ENCODE measurements around the gene KCTD1. TPM values are rescaled to one million over a fixed set of nuclear protein-coding genes. Genes with fewer than 3 reads are reported as not detected.
A peak's percentile ranks its signal among the peaks of the same experiment; 100 is the strongest.

KCTD1 gene
- 6.4 and 6.8 TPM in 2 replicates for total RNA-seq

DNA sequence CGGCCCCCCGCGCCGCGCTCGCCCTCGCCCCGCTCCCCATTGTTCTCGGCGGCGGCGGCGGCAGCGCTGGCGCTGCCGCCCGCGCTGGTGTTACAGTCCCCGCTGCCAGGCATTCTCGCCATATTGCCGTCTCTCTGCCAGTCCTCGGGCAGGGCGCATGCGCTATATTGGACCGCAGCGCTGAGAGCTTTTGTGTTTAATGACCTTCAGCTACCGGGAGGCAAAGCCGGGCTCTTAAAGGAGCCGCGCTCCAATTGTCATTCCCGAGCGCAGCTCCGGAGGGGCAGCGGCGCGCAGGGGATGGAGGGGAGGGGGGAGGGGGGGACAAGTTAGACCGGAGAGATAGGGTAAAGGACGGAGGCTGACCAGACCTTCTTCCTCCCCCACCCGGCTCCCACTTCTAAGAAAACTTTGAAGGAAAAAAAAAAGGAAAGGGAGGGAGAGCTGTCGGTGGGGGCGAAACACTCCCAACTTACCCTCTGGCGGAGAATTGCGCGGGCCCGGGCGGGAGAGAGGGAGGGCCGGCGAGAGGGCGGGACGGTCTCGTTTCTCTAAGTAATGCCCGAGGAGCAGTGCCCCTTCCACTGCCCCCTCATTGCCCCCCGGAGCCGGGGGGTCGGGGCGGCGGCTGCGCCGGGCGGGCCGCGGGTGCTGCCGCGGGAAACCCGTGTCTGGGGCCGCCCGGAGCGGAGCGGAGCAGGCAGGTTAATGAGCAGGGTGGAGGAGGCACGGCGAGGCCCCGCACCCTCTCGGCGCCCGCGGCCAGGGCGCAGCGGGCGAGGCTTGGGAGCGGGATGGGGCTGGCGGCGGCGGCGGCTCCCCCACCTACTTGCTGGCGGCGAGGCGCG, at the start of gene KCTD1:
TSS of gene KCTD1 (minus strand) at position 139 of the 848 bp plus-strand sequence. CDS start at position 122, 17 bp downstream.
- H3K27me3 Mint-ChIP-seq (ENCODE audit: low read depth) = peaks cover 34% of the 10 kb centered on the region
- H3K9me3 Mint-ChIP-seq = no peaks in the 10 kb centered on the region
- peaks cover 14% of the 10 kb centered on the region for H3K36me3 Mint-ChIP-seq (ENCODE audit: low read depth)
- peak within 1 kb of the TSS; percentile 77 for H3K27ac Mint-ChIP-seq
- peak; percentile 72 for DNase-seq (ENCODE audit: low spot score)
- intact Hi-C loops (cut with micrococcal nuclease) = loop anchor here (1.0 to 10.0 kb wide), 4 partner anchors 91 to 1194 kb away; partner anchors contain the start of genes SS18 and ZNF521
- H3K4me1 Mint-ChIP-seq (ENCODE audit: low read depth) = peaks cover 18% of the 10 kb centered on the region
- peak within 1 kb of the TSS; percentile 88 for H3K4me3 Mint-ChIP-seq (ENCODE audit: low read depth)

DNA sequence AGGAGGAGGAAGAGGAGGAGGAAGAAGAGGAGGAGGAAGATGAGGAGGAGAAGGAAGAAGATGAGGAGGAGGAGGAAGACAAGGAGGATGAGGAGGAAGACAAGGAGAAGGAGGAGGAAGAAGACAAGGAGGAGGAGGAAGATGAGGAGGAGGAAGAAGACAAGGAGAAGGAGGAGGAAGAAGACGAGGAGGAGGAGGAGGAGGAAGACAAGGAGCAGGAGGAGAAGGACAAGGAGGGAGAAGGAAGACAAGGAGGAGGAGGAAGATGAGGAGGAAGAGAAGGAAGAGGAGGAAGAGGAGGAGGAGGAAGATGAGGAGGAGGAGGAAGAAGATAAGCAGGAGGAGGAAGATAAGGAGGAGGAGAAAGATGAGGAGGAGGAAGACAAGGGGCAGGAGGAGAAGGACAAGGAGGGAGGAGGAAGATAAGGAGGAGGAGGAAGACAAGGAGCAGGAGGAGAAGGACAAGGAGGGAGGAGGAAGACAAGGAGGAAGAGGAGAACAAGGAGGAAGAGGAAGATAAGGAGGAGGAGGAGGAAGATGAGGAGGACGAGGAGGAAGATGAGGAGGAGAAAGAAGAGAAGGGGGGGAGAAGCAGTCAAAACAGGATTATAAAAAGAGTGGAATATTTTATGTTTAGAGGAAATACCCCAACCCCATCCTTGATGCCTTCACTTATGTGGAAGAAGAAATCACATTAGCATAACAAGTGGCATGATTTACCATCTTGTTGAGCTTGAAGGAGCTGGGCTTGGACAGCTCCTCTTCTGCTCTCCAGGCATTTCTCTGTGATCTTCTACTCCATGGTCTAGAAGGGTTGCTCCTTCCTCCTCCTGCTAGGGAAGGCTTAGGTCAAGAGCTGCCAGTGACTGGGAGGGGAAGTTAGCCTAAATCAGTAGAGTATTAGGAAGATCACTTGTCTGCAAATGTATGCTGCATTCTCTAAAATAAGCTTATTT, 45.3 kb upstream of the KCTD1 start:
- no peaks in the 10 kb centered on the region for H3K4me1 Mint-ChIP-seq (ENCODE audit: low read depth)
- H3K9me3 Mint-ChIP-seq = no peaks in the 10 kb centered on the region
- DNase-seq (ENCODE audit: low spot score) = no peak
- H3K27ac Mint-ChIP-seq = no peak overlapping the region
- no peaks in the 10 kb centered on the region for H3K27me3 Mint-ChIP-seq (ENCODE audit: low read depth)
- intact Hi-C loops (cut with micrococcal nuclease) = no loop called here
- no peaks in the 10 kb centered on the region for H3K36me3 Mint-ChIP-seq (ENCODE audit: low read depth)
- H3K4me3 Mint-ChIP-seq (ENCODE audit: low read depth) = no peak overlapping the region

DNA sequence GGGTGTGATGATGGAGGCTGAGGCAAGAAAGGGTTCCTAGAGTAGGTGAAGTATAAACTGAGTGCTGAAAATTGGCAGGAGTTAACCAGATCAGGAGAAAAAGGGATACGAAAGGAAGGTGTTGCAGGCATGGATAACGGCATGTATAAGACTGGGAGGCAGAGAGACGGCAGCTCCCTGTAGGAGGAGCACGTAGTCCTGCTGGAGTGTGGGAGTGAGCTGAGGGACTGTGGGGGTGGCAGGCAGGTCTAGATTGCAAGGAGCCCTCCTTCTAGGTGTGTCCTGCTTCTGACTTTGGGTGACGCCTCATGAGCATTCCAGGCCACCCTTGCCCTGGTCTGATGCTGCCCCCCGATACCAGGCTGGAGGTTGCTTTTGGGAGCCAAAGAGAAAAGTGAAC, 36.4 kb upstream of the KCTD1 start:
- H3K9me3 Mint-ChIP-seq = no peaks in the 10 kb centered on the region
- H3K36me3 Mint-ChIP-seq (ENCODE audit: low read depth) = no peaks in the 10 kb centered on the region

DNA sequence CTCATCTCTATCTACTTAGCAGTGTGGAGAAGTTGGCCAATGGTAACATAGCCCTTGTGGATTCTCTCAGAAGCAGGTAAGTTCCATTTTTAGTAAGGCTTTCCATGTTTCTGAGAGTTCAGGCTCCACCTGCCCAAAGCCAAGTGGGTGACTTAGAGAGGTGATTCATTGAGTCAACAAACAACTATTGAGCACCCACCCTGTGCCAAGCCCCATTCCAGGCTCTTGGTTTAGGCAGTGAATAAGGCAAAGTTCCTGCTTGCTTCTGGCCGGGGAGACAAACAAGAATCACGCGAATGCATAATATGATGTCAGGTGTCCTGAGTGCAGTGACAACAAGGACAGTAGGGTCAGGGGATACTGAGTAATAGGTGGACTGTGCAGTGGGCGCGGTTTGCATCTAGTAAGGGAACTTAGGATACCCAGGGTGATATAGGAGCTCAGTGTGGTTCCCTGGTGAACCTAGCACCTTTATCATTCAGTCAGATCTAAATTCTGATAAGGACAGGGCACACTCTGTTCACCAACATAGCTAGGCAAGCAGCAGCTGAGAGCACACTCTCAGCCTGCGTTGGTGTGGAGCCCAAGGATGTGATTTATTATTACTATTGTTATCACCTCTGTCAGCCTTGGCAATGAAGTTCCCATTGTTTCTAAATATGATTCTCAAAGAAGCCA, 31.7 kb upstream of the KCTD1 start:
- Mint-ChIP-seq H3K36me3 (ENCODE audit: low read depth) (no peaks in the 10 kb centered on the region), H3K4me1 (ENCODE audit: low read depth) (peaks cover 4% of the 10 kb centered on the region), H3K4me3 (ENCODE audit: low read depth) (no peak overlapping the region), H3K27ac (no peak overlapping the region), H3K27me3 (ENCODE audit: low read depth) (peaks cover 25% of the 10 kb centered on the region), H3K9me3 (no peaks in the 10 kb centered on the region)
- no peak for DNase-seq (ENCODE audit: low spot score)
- intact Hi-C loops (cut with micrococcal nuclease) = no loop called here

More for the DNA sequence above, 36.4 kb upstream of the KCTD1 start:
- no peak overlapping the region for H3K4me3 Mint-ChIP-seq (ENCODE audit: low read depth)
- H3K27me3 Mint-ChIP-seq (ENCODE audit: low read depth) = no peaks in the 10 kb centered on the region
- no peaks in the 10 kb centered on the region for H3K4me1 Mint-ChIP-seq (ENCODE audit: low read depth)
- DNase-seq (ENCODE audit: low spot score) = no peak
- intact Hi-C loops (cut with micrococcal nuclease) = no loop called here
- H3K27ac Mint-ChIP-seq = no peak overlapping the region

DNA sequence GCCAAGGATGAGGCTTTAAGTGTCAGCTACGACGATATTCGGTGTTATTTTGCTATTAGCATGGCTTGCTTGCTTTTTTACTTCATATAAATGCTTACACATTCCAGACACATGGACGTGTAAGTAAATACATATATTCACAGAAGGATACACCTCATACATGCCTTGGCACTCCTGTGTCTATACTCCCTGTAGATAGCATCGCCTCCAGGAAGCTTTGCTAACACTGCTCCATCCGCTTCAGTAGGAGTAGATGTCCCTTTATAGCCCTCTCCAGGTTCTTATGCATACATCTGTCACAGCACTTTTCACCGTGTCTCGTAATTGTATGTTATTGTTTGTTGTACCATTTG, 27.5 kb upstream of the KCTD1 start:
- Mint-ChIP-seq H3K4me3 (ENCODE audit: low read depth) (no peak overlapping the region), H3K27me3 (ENCODE audit: low read depth) (peaks cover 45% of the 10 kb centered on the region)
- DNase-seq (ENCODE audit: low spot score) = no peak

DNA sequence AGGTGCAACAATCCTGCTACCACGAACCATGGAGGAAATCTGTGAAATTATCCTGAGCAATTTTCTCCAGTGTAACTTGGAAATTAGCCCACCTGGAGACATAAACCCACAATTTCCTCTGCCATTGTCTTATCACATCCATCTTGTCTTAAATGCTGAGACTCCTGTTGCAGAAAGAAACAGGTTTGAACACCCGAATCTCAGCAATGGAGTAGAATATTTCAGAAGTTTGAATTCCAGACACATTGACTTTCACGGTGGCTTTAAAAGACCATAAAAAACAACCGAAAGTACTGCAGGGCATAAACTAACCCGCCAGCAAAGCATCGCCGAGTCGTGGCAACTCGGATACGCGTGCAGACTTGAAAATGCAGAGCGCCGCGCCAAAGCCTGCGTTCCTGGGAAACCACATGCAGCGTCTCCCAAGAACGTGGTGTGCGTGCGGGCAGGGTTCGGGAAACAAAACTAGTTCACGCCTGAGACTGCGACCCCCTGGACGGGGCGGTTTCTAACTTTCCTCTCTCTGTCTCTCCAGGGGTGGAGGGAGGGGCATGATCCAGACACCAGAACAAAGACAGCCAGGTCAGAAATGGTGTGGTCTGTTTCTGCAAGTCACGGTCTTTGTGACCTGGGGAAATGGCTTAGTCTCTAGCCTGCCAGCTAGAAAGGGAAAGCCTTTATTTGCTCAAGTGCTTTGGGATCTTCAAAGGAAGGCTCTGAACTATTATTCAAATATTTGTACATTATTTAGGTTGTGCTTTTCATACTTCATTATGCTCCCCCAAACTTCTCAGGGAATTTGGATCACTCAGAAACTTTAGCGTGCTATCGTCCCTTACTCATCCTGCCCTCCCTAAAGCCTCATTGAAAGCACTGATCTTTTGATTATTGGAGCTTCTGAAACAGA, 26.9 kb upstream of the KCTD1 start:
- DNase-seq (ENCODE audit: low spot score) = no peak
- Mint-ChIP-seq H3K27ac (no peak overlapping the region), H3K27me3 (ENCODE audit: low read depth) (peaks cover 45% of the 10 kb centered on the region), H3K4me1 (ENCODE audit: low read depth) (peaks cover 6% of the 10 kb centered on the region), H3K36me3 (ENCODE audit: low read depth) (no peaks in the 10 kb centered on the region), H3K4me3 (ENCODE audit: low read depth) (peak overlapping the region; percentile 18), H3K9me3 (no peaks in the 10 kb centered on the region)
- intact Hi-C loops (cut with micrococcal nuclease) = no loop called here

More for the DNA sequence above, 27.5 kb upstream of the KCTD1 start:
- intact Hi-C loops (cut with micrococcal nuclease) = no loop called here
- H3K36me3 Mint-ChIP-seq (ENCODE audit: low read depth) = no peaks in the 10 kb centered on the region
- peaks cover 6% of the 10 kb centered on the region for H3K4me1 Mint-ChIP-seq (ENCODE audit: low read depth)
- H3K9me3 Mint-ChIP-seq = no peaks in the 10 kb centered on the region
- no peak overlapping the region for H3K27ac Mint-ChIP-seq

DNA sequence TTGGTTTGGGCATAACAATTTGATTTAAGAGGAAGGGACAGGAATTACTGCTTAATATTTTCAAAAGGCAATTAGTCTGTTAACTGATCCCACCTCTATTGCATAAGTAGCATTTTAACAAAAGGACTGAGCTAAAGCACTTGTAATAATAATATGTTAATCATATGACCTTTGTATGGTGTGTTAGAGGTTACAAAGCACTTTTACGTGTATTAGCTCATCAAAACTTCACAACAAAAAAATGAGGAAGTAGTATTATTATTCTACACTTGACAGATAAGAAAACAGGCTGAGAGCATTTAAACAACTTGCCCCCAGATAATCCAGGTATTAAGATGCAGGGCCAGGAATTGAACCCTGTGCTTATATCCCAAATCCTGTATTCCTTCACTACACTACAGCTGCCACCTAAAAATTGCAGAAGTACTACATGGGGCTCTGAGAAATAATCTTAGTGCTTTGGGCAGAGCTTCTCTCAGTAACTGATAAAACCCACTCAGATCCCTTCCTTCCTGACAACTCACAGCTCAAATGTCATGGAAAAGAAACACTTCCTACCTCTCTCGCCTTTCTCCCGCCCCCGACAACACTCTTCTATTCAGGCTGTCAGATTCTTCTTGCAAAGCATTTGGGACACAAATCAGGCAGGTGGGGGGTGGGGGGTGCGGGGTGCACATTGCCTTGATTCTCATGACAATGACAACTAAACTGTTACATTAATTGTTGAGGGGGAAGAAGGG, 20.7 kb upstream of the KCTD1 start:
- H3K4me3 Mint-ChIP-seq (ENCODE audit: low read depth) = no peak overlapping the region
- intact Hi-C loops (cut with micrococcal nuclease) = no loop called here
- no peaks in the 10 kb centered on the region for H3K9me3 Mint-ChIP-seq
- peaks cover 18% of the 10 kb centered on the region for H3K27me3 Mint-ChIP-seq (ENCODE audit: low read depth)
- no peaks in the 10 kb centered on the region for H3K36me3 Mint-ChIP-seq (ENCODE audit: low read depth)
- H3K4me1 Mint-ChIP-seq (ENCODE audit: low read depth) = no peaks in the 10 kb centered on the region
- H3K27ac Mint-ChIP-seq = no peak overlapping the region
- DNase-seq (ENCODE audit: low spot score) = no peak

DNA sequence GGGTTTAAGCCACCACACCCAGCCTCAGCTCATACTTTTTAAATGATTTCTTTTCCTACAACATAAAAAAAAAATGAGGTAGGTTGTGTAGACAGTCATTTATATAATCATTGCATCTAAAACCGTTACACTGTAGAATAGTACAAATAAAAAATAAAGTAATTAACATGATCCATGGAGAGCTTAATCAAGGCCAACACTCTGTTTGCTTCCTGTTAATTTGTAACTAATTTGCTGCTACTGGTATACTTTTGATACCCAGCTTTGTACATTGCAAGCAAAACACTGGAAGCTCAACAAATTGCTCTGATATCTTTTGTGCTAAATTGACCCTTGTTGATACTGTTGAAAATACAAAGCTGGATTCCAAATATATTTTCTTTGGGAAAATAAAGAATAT, 20.2 kb upstream of the KCTD1 start:
- no peaks in the 10 kb centered on the region for H3K4me1 Mint-ChIP-seq (ENCODE audit: low read depth)
- no peaks in the 10 kb centered on the region for H3K9me3 Mint-ChIP-seq
- H3K27ac Mint-ChIP-seq = no peak overlapping the region
- peaks cover 16% of the 10 kb centered on the region for H3K27me3 Mint-ChIP-seq (ENCODE audit: low read depth)
- no peaks in the 10 kb centered on the region for H3K36me3 Mint-ChIP-seq (ENCODE audit: low read depth)
- intact Hi-C loops (cut with micrococcal nuclease) = no loop called here
- H3K4me3 Mint-ChIP-seq (ENCODE audit: low read depth) = no peak overlapping the region
- no peak for DNase-seq (ENCODE audit: low spot score)

DNA sequence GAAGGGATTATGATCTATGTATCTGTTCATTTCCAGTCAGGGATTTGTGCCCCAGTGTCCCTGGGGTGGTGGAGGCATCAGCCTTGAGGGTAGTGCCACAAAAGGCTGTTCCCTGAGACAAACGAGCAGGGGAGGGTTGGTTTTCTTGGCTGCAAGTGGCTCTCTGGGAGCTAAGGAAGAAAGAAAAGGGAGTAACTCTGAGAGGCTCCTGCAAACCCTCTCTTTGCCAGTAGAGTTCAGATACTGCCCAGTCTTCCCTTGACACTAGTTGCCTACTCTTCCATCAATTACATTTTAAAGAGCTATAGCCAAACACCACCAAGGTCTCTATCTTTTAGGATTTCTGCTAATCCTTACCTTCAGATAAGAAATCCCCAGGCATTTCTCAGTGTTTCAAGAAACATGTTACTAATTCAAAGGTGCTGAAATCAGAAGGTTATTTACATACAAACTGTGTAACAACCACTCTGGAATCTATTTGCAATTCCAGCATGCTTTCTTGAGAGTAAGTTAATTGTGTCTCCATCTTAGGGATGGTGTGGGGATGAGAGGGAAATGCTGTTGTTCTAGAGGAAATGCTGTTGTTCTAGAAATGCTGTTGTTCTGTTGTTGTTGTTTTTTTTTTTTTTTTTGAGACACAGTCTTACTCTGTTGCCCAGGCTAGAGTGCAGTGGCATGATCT, 18.7 kb upstream of the KCTD1 start:
- Mint-ChIP-seq H3K9me3 (no peaks in the 10 kb centered on the region), H3K4me1 (ENCODE audit: low read depth) (no peaks in the 10 kb centered on the region), H3K27ac (no peak overlapping the region), H3K27me3 (ENCODE audit: low read depth) (peaks cover 13% of the 10 kb centered on the region), H3K36me3 (ENCODE audit: low read depth) (no peaks in the 10 kb centered on the region), H3K4me3 (ENCODE audit: low read depth) (no peak overlapping the region)
- no peak for DNase-seq (ENCODE audit: low spot score)
- intact Hi-C loops (cut with micrococcal nuclease) = no loop called here

DNA sequence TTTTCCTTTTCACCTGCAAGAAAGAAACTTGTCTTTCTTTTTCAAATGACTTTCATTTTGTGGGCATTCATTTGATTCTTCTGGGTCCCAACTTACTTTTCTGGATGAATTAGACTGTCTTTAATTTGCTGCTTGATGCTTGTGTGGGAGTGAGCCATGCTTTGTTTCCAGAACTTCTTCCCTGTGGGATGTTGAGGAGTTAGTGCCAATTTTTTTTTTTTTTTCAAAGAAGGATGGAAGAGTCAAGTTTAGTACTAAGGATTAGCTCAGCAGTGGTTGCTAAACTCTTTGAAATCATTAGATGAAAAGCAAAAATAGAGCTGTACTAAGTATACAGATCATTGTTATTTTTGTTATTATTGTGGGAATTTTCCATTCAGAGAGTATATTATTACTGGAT, 17.2 kb upstream of the KCTD1 start:
- intact Hi-C loops (cut with micrococcal nuclease) = no loop called here

DNA sequence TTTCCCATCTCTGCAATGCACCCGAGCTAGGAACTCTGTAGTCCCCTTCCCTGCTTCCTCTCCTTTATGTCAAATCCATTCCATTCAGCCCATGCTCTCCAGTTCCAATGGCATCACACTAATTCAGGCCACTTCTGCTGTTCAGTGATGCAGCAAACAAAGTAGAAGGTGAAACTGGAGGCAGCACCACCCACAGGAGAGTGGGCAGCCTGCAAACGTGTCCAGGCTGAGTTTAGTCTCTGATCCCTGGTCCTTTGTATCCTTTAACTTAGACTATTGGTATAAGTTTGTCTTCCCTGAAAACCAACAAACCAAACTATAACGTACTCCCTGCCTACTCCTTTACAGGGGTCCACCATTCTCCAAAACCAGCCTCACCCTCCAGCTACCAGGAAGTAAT, 14.7 kb upstream of the KCTD1 start:
- DNase-seq (ENCODE audit: low spot score) = no peak
- intact Hi-C loops (cut with micrococcal nuclease) = no loop called here

More for the DNA sequence above, 17.2 kb upstream of the KCTD1 start:
- Mint-ChIP-seq H3K4me3 (ENCODE audit: low read depth) (no peak overlapping the region), H3K27me3 (ENCODE audit: low read depth) (peaks cover 17% of the 10 kb centered on the region), H3K4me1 (ENCODE audit: low read depth) (no peaks in the 10 kb centered on the region), H3K27ac (no peak overlapping the region), H3K9me3 (no peaks in the 10 kb centered on the region), H3K36me3 (ENCODE audit: low read depth) (no peaks in the 10 kb centered on the region)
- no peak for DNase-seq (ENCODE audit: low spot score)

More for the DNA sequence above, 14.7 kb upstream of the KCTD1 start:
- no peak overlapping the region for H3K27ac Mint-ChIP-seq
- no peaks in the 10 kb centered on the region for H3K4me1 Mint-ChIP-seq (ENCODE audit: low read depth)
- no peaks in the 10 kb centered on the region for H3K9me3 Mint-ChIP-seq
- peaks cover 17% of the 10 kb centered on the region for H3K27me3 Mint-ChIP-seq (ENCODE audit: low read depth)
- H3K4me3 Mint-ChIP-seq (ENCODE audit: low read depth) = no peak overlapping the region
- no peaks in the 10 kb centered on the region for H3K36me3 Mint-ChIP-seq (ENCODE audit: low read depth)
